Ovary (tissue), 3 donors: Measurements from ENCODE around the gene SLC38A4.

Experiments
- EP300 ChIP-seq: sonication (generic); formaldehyde crosslinking; IDR thresholded peaks from one replicate; pipeline ENCODE4 v1.6.1; 2017; ENCODE audit warnings: antibody characterized with exemption
- POLR2A ChIP-seq: fragments of 450-650 bp; IDR thresholded peaks from one replicate; pipeline ENCODE4 v1.6.1; 2017; ENCODE audit warnings: antibody characterized with exemption, mild to moderate bottlenecking, moderate library complexity
- TF ChIP-seq, protein P1 (sequence below), 3 donors: fragments of 450-650 bp in 2 of 3; fragments of 200-600 bp in 1 of 3; IDR thresholded peaks; one replicate each; pipeline versions ENCODE4 v1.5.1 to v1.8.0; 2016 to 2022; ENCODE audit warnings: antibody characterized with exemption in 3 of 3, mild to moderate bottlenecking in 1 of 3
- donor health status: DM: no; HTN: no; CAD: no.

DNA sequence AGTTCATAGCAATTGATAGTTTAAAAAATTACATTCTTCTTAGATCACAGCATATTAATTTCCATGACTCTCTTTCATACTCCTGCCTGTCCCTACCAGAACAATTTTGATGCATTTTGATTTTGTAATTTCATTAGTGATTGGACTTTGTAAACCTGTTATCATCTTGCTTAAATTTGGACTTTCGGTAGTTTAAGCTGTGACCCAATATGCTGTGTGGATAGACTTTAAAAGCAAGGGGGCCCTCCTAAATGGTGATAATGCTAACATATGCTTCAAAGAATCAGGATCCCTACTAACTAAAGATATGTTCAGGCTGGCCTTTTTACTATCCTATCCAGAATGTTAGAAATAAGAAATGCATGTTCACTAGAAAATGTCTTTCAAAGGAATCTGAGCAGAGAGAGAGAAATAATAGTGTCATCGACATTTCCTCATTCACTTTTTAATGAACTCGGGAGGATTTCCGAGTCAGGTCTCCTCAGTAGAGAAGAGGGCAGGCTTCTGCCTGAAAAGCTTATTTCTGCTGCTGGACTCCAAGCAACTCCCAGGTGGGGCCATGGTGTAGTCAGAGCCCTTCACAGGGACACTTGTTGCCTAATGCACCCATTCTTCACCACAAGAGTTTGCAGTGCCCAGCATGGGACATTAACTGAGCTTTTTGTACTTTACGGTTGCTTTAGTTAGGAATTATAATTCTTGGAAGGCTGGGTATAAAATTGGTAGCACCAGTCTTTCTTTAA, 16.7 kb downstream of the SLC38A4 start:
- TF ChIP-seq, protein P1, sequence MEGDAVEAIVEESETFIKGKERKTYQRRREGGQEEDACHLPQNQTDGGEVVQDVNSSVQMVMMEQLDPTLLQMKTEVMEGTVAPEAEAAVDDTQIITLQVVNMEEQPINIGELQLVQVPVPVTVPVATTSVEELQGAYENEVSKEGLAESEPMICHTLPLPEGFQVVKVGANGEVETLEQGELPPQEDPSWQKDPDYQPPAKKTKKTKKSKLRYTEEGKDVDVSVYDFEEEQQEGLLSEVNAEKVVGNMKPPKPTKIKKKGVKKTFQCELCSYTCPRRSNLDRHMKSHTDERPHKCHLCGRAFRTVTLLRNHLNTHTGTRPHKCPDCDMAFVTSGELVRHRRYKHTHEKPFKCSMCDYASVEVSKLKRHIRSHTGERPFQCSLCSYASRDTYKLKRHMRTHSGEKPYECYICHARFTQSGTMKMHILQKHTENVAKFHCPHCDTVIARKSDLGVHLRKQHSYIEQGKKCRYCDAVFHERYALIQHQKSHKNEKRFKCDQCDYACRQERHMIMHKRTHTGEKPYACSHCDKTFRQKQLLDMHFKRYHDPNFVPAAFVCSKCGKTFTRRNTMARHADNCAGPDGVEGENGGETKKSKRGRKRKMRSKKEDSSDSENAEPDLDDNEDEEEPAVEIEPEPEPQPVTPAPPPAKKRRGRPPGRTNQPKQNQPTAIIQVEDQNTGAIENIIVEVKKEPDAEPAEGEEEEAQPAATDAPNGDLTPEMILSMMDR (IDR thresholded peaks at IDR 0.05): no peak
- TF ChIP-seq POLR2A (no peak), EP300 (no peak)
